ENCODE measurements around the gene FSIP1.

Gene FSIP1

DNA sequence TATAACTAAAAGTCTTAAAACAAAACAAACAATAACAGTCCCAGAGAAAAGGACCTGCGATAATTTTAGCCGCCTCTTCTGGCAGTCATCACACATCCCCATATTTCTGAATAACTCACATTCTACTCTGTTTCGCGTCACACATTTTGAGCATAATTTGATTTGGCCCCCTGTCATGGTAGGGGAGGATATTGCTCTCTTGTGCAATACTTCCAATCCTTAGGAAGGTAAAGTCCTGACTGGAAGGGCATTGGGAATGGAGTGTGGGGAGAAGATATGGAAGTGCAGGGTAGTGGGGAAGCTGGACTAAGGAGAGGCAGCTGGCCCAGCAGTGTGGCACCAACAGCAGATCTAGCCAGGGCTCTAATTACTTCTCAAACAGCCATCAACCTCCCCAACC is 11.3 kb upstream of the FSIP1 start:
- in situ Hi-C loops (cut with MboI; ENCODE audit: low sequenced_read_pairs) = loop anchor here (25.0 kb wide), 1 partner anchor 218 kb away; no protein-coding TSS in a partner anchor

DNA sequence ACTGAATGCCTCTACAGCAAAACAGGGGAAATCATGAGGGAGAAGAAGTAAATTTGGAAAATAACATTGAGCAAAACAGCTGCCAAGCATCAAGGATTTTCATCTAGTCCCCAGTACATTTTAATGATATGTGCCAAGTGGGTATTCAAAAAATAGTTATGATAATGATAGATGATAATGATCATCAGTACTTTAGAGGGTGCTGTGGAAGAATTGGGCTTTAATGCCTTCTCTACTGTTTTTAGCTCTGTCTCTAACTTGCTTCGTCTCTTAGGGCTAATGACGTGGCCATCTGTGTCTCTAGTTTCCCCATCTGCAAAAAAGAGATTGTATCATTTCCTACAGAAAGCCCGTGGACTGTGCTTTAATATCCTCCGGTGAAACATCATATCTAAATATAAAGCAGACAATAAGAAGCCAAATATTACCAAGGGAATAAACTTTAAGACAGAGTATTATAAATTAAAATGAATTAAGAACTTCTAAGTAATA is 10.2 kb upstream of the FSIP1 start:
- in situ Hi-C loops (cut with MboI; ENCODE audit: low sequenced_read_pairs) = loop anchor here (25.0 kb wide), 1 partner anchor 219 kb away; no protein-coding TSS in a partner anchor

DNA sequence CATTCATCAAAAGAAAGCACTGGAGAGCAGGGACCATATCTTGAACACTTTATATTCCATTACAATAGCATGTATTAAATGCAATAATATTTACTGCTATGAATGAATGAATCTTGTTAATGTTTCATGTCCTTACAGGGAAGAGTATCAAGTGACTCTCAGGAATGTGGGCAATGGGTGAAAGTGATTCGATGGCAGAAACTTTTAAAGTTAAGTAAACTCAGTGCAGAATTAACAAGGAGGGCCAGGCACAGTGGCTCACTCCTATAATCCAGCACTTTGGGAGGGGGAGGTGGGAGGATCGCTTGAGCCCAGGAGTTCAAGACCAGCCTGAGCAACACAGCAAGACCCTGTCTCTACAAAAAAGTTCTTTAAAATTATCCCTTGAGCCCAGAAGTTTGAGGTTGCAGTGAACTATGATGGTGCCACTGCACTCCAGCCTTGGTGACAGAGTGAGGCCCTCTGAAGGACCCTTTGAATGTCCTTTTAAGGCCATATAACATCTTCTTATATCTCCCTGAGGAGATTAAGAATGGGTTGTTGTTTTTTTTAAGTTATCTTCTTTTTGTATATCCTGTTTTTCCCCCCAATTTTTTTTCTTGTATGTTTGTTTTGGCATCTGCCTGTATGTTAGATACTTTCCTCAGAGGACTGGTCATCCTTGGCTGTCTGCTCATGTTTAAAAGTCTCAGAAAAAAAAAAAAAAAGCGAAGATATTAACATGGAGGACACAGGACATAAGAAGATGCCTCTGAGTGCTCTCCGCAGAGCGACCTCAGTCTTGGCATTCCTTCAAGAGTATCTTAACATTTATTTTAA is 9.6 kb upstream of the FSIP1 start:
- in situ Hi-C loops (cut with MboI; ENCODE audit: low sequenced_read_pairs) = loop anchor here (25.0 kb wide), 1 partner anchor 220 kb away; no protein-coding TSS in a partner anchor

GRCh38 chr15:39789736-39790135 is 7.1 kb upstream of the FSIP1 start:
- in situ Hi-C loops (cut with MboI; ENCODE audit: low sequenced_read_pairs) = loop anchor here (25.0 kb wide), 1 partner anchor 223 kb away; no protein-coding TSS in a partner anchor

DNA sequence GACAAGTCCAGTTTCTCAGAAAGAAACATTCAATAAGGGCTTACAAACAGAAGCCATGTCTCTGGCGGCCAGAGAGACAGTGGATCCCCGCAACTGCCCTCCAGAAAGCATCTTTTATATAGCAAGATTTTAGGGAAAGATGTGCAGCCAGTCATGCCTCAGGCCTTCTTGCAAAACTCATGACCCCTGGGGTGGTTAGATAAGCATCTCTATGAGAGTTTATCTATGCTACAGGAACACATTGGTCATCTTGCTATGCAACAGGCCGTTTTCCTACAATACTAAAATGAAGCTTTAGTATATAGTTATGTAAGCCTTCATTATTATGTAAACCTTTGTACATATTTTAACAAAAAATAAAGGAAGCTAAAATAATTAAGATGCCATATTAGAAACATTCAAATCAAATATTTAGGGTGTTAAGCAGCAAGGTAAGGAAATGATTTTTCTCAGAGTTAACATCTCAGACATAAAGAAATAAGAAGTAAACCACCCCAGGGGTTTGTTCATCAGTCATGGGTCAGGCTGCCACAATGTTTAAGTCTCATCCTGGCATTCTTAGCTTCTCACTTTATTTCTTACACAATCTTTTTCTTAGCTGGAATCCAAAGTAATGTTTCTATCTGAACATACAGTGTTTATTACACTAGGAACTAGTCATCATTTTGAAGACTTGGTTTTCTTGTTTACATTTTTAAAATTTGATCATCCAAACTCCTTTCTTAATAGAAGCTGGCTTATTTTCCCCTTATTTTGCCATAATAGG is 6.3 kb upstream of the FSIP1 start:
- in situ Hi-C loops (cut with MboI; ENCODE audit: low sequenced_read_pairs) = loop anchor here (25.0 kb wide), 1 partner anchor 223 kb away; no protein-coding TSS in a partner anchor

GRCh38 chr15:39788108-39788507 is 5.5 kb upstream of the FSIP1 start:
- in situ Hi-C loops (cut with MboI; ENCODE audit: low sequenced_read_pairs) = loop anchor here (25.0 kb wide), 1 partner anchor 224 kb away; no protein-coding TSS in a partner anchor

GRCh38 chr15:39787479-39787878 is 4.8 kb upstream of the FSIP1 start:
- in situ Hi-C loops (cut with MboI; ENCODE audit: low sequenced_read_pairs) = loop anchor here (25.0 kb wide), 1 partner anchor 225 kb away; no protein-coding TSS in a partner anchor

- in situ Hi-C loops (cut with MboI; ENCODE audit: low sequenced_read_pairs) = loop anchor here (25.0 kb wide), 1 partner anchor 226 kb away; no protein-coding TSS in a partner anchor
Observed at GRCh38 chr15:39786447-39787056, 3.9 kb upstream of the FSIP1 start.

DNA sequence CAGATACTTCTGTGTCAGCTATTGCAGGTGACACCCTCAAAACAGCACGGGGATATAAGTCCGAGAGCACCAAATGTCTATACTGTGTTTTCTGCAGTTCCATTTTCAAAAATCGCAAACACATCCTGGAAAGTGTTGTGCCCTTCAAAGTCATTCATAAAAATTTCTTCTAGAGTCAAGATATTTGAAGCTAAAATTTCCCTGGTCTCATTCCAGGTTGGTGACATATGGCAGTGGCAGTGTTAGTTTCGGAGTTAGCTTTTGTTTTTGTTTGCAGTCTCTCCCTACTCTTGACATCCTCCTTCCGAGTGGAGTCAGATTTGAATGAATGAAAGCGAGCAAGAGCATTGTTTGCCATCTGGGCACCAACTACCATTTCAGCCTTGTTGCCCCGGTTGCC is 3.2 kb upstream of the FSIP1 start:
- in situ Hi-C loops (cut with MboI; ENCODE audit: low sequenced_read_pairs) = loop anchor here (25.0 kb wide), 1 partner anchor 226 kb away; no protein-coding TSS in a partner anchor

DNA sequence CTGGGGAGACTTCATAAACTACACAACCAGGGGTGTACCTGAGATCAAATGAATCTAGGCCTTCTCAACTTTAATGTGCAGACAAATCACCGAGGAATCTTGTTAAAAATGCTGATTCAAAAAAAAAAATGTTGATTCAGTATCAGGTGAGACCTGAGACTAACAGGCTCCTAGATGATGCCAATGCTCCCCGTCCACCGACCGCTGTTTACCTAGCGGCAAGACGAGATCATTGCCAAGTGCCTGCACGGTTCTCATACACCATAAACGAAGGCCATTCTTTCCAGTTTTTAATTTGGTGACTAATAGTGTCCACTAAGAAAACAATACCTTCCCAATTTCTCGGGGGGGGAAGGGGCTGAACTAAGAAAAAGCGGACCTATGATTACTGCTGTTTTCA is 2.5 kb upstream of the FSIP1 start:
- in situ Hi-C loops (cut with MboI; ENCODE audit: low sequenced_read_pairs) = loop anchor here (25.0 kb wide), 1 partner anchor 227 kb away; no protein-coding TSS in a partner anchor

DNA sequence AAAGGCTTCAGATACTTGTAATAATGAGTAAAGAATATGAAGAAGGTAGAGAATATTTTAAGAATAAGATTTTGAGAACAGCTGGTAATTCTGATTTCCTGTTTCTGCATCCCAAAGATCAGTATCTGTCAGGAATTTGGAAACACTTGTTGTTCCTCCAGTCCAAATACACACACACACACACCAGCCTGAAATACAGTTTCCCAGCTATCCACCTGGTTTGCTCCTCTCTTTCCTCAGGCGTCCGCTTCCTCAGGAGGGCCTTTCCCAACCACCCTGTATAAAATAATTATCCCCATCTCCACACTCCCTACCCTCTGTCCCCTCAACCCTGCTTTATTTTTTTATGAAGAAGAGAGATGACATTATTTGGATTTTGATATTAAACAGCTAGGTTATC is 2.0 kb upstream of the FSIP1 start:
- in situ Hi-C loops (cut with MboI; ENCODE audit: low sequenced_read_pairs) = loop anchor here (25.0 kb wide), 1 partner anchor 228 kb away; no protein-coding TSS in a partner anchor

DNA sequence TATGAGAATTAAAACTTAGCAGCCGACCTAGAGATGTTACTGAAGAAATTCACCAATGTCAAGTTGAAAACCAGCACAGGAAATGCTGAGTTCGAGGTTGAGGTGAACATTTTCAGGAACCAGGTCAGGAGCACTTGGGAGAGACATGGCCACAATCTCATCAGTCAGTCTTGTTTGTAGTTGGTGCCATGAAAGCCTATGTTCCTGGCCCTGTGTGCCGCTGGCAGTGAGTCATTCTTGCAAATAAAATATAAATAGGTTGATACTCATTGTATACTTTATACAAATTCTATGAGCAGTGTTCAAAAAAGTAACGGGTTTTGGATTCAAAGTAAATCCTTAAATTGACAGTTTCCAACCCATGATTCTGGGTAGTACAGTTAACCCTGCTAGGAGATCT is 1.5 kb upstream of the FSIP1 start:
- in situ Hi-C loops (cut with MboI; ENCODE audit: low sequenced_read_pairs) = loop anchor here (25.0 kb wide), 1 partner anchor 228 kb away; no protein-coding TSS in a partner anchor

DNA sequence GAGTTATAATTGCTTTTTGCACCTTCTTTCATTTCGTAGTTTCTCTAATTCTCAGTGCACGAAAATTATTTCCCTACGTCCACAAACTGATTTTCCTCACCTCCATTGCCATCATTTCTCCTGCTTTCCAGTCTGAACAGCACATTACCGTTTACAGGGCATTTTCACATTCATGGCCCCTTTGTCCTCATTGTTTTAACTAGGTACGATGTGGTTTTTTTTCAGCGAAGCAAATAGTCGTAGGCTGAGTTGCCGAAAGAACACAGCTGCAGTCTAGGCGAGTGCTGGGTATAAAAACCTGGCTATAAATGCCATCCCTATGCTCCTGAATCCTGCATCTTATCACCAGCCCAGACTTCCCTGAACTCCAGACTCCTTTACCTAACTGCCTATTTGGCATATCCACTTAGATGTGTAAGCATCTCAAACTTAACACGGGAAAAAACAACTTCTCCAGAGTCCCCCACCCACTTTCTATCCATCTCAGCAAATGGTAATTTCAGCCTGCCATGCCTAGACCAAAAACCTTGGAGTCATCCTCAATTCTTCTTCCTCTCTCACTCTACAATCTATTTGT is 691 bp upstream of the FSIP1 start:
- in situ Hi-C loops (cut with MboI; ENCODE audit: low sequenced_read_pairs) = loop anchor here (25.0 kb wide), 1 partner anchor 229 kb away; no protein-coding TSS in a partner anchor

- in situ Hi-C loops (cut with MboI; ENCODE audit: low sequenced_read_pairs) = loop anchor here (25.0 kb wide), 1 partner anchor 230 kb away; no protein-coding TSS in a partner anchor
Observed at GRCh38 chr15:39781967-39782302, 706 bp downstream of the FSIP1 start.

- in situ Hi-C loops (cut with MboI; ENCODE audit: low sequenced_read_pairs) = loop anchor here (25.0 kb wide), 1 partner anchor 231 kb away; no protein-coding TSS in a partner anchor
Observed at GRCh38 chr15:39781147-39781966, 1.3 kb downstream of the FSIP1 start.

DNA sequence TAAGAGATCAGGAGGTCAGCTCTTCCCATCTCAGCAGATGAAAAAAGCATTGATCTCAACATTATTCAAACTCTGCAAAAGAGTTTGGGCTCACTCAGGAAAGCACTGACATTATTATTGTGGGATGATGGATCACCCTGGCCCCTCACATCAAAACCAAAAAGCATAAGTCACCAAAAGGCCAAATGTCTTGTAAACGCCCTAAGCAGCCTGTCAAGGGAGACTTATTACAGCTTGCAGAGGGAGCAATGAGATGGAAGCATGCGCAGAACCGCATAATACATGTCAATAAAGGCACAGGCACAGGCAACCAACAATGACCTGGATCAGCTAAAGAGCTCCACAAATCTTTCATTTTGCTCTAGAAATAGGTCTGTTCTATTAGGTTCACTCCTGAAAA is 4.6 kb downstream of the FSIP1 start:
- in situ Hi-C loops (cut with MboI; ENCODE audit: low sequenced_read_pairs) = loop anchor here (25.0 kb wide), 1 partner anchor 234 kb away; no protein-coding TSS in a partner anchor

- in situ Hi-C loops (cut with MboI; ENCODE audit: low sequenced_read_pairs) = loop anchor here (25.0 kb wide), 1 partner anchor 235 kb away; no protein-coding TSS in a partner anchor
Observed at GRCh38 chr15:39777496-39777895, 5.1 kb downstream of the FSIP1 start.

DNA sequence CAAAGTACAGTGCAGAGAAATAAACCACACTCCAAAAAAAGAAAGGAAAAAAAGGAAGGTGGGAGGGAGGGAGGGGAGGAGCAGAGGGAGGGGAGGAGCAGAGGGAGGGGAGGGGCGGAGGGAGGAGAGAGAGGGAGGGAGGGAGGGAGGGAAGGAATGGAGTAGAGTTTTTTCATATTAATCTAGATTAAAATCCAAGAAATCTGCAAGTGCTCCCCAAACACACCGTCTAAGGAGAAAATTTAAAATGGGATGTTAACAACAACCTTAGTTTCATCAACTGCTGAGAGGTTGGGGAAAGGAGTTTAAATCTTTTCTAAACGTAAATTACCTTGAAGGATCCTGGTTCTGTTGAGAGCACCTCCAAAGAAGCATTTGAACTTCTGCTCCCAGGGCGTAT is 6.6 kb downstream of the FSIP1 start:
- in situ Hi-C loops (cut with MboI; ENCODE audit: low sequenced_read_pairs) = loop anchor here (25.0 kb wide), 1 partner anchor 236 kb away; no protein-coding TSS in a partner anchor

- in situ Hi-C loops (cut with MboI; ENCODE audit: low sequenced_read_pairs) = loop anchor here (25.0 kb wide), 1 partner anchor 238 kb away; no protein-coding TSS in a partner anchor
Observed at GRCh38 chr15:39774688-39775267, 7.9 kb downstream of the FSIP1 start.
